HL-60 (cell line): ENCODE measurements around the gene COQ8B.

Experiments used
- DNase-seq, 2 experiments: peaks; one replicate each; pipeline ENCODE4 v3.0.0-alpha.2; 2010 to 2020; ENCODE audit warnings: low read depth in 1 of 2, low spot score in 1 of 2
- H3K27ac ChIP-seq: fragments of 250-450 bp; sonication (Bioruptor Pico); replicated peaks from 2 replicates; pipeline ENCODE4 v1.5.1; 2020; ENCODE audit warnings: mild to moderate bottlenecking, moderate library complexity
- H3K27me3 ChIP-seq: fragments of 250-450 bp; sonication (Bioruptor Pico); 2 replicates; pipeline ENCODE4 v1.5.1; 2021; ENCODE audit warnings: mild to moderate bottlenecking, moderate library complexity; ENCODE audit not compliant: insufficient read depth, poor library complexity, severe bottlenecking
- H3K4me3 ChIP-seq: replicated peaks from 2 replicates; pipeline ENCODE4 v1.5.1; 2011; ENCODE audit warnings: mild to moderate bottlenecking, control low read depth, low read length; ENCODE audit not compliant: insufficient read depth
- CTCF ChIP-seq: IDR thresholded peaks from one replicate; pipeline ENCODE4 v1.5.1; 2011; ENCODE audit warnings: low read length, control low read depth, inconsistent platforms; ENCODE audit not compliant: insufficient read depth
- GABPA ChIP-seq: IDR thresholded peaks from 2 replicates; pipeline ENCODE4 v1.6.1; 2012; ENCODE audit warnings: low read depth
- POLR2AphosphoS5 ChIP-seq: IDR thresholded peaks from 2 replicates; pipeline ENCODE4 v1.6.1; 2012; ENCODE audit warnings: low read depth
- REST ChIP-seq: IDR thresholded peaks from 2 replicates; pipeline ENCODE4 v1.6.1; 2012; ENCODE audit warnings: low read depth; ENCODE audit not compliant: insufficient replicate concordance
- SPI1 ChIP-seq: IDR thresholded peaks from 2 replicates; pipeline ENCODE4 v1.6.1; 2012; ENCODE audit warnings: low read depth, mild to moderate bottlenecking, borderline replicate concordance

Gene COQ8B

GRCh38 chr19:40667602-40668001 lies 49.1 kb downstream of the COQ8B start:
- H3K4me3 ChIP-seq: no peak overlapping the region
- no peak overlapping the region for H3K27ac ChIP-seq
- no peaks in the 10 kb centered on the region for H3K27me3 ChIP-seq
- no peak for DNase-seq
- TF ChIP-seq GABPA (no peak), POLR2AphosphoS5 (no peak), SPI1 (no peak), REST (no peak), CTCF (no peak)

GRCh38 chr19:40666803-40667438 lies 49.8 kb downstream of the COQ8B start:
- no peaks in the 10 kb centered on the region for H3K27me3 ChIP-seq
- H3K27ac ChIP-seq: no peak overlapping the region
- TF ChIP-seq SPI1: no peak
- no peak for TF ChIP-seq CTCF
- TF ChIP-seq POLR2AphosphoS5: no peak
- TF ChIP-seq GABPA: no peak
- TF ChIP-seq REST: no peak
- DNase-seq: no peak
- H3K4me3 ChIP-seq: no peak overlapping the region

GRCh38 chr19:40663695-40664692 lies 52.7 kb downstream of the COQ8B start:
- H3K27ac ChIP-seq: no peak overlapping the region
- DNase-seq: peak in 1 of 2 experiments; percentile 35
- TF ChIP-seq GABPA: no peak
- no peak for TF ChIP-seq POLR2AphosphoS5
- no peak for TF ChIP-seq REST
- TF ChIP-seq CTCF: no peak
- no peak for TF ChIP-seq SPI1

More at GRCh38 chr19:40663695-40664692, 52.7 kb downstream of the COQ8B start:
- no peaks in the 10 kb centered on the region for H3K27me3 ChIP-seq
- peak overlapping the region; percentile 68 for H3K4me3 ChIP-seq
